Left lobe of liver (tissue), 2 donors: ENCODE data around the gene EN1. TPM values are rescaled to one million over a fixed set of nuclear protein-coding genes. Genes with fewer than 3 reads are reported as not detected.

Experiments
- ATAC-seq: fragments of 200-7000 bp; cut with Tn5 transposase; one replicate; pipeline ENCODE4 v1.9.1; 2020; ENCODE audit warnings: mild to moderate bottlenecking, moderate library complexity
- DNase-seq: peaks from one replicate; pipeline ENCODE4 v3.0.0-alpha.2; 2020; ENCODE audit warnings: low spot score
- total RNA-seq: library from RNA; stranded (reverse); gene quantifications from one replicate; pipeline ENCODE4 v1.2.1, GENCODE V29; 2021
- donor health status: DM: no; HTN: no; CAD: no; lungs with moderate emphysema.
- donor health status: DM: no; HTN: yes; CAD: no.

The EN1 gene
- total RNA-seq, 1 donor from 2014 or later = not detected

GRCh38 chr2:118844261-118845004, 3.0 kb downstream of the EN1 start:
- DNase-seq (no peak), ATAC-seq (no peak)

- DNase-seq (no peak), ATAC-seq (no peak)
Observed at GRCh38 chr2:118843483-118844132, 3.8 kb downstream of the EN1 start.

- DNase-seq (no peak), ATAC-seq (no peak)
Observed at GRCh38 chr2:118842661-118843482, 4.6 kb downstream of the EN1 start.

GRCh38 chr2:118841828-118842461, 5.5 kb downstream of the EN1 start:
- DNase-seq = no peak
- no peak for ATAC-seq

GRCh38 chr2:118841450-118841827, 6.0 kb downstream of the EN1 start:
- ATAC-seq (no peak), DNase-seq (no peak)

GRCh38 chr2:118838741-118839455, 8.6 kb downstream of the EN1 start:
- ATAC-seq (no peak), DNase-seq (no peak)

GRCh38 chr2:118837621-118838020, 9.8 kb downstream of the EN1 start:
- DNase-seq = no peak
- no peak for ATAC-seq

- ATAC-seq = no peak
- no peak for DNase-seq
Observed at GRCh38 chr2:118837067-118837466, 10.4 kb downstream of the EN1 start.

- DNase-seq (no peak), ATAC-seq (no peak)
Observed at GRCh38 chr2:118836411-118836930, 11.0 kb downstream of the EN1 start.

GRCh38 chr2:118835746-118836410, 11.6 kb downstream of the EN1 start:
- no peak for DNase-seq

GRCh38 chr2:118834901-118835745, 12.3 kb downstream of the EN1 start:
- peak; percentile 79 for ATAC-seq
- no peak for DNase-seq

More at GRCh38 chr2:118835746-118836410, 11.6 kb downstream of the EN1 start:
- peak; percentile 45 for ATAC-seq

- DNase-seq (no peak), ATAC-seq (no peak)
Observed at GRCh38 chr2:118834440-118834810, 13.0 kb downstream of the EN1 start.

GRCh38 chr2:118833716-118834439, 13.6 kb downstream of the EN1 start:
- no peak for ATAC-seq
- DNase-seq = no peak

GRCh38 chr2:118832791-118833715, 14.4 kb downstream of the EN1 start:
- ATAC-seq (no peak), DNase-seq (no peak)

- DNase-seq = no peak
- no peak for ATAC-seq
Observed at GRCh38 chr2:118832071-118832790, 15.2 kb downstream of the EN1 start.

- ATAC-seq = no peak
- DNase-seq = no peak
Observed at GRCh38 chr2:118830881-118831280, 16.6 kb downstream of the EN1 start.
